Measurements from ENCODE around the gene IFT25. TPM values are rescaled to one million over a fixed set of nuclear protein-coding genes. Genes with fewer than 3 reads are reported as not detected.

The IFT25 gene
- total RNA-seq, 1 experiment from 2014 or later = 128 TPM

DNA sequence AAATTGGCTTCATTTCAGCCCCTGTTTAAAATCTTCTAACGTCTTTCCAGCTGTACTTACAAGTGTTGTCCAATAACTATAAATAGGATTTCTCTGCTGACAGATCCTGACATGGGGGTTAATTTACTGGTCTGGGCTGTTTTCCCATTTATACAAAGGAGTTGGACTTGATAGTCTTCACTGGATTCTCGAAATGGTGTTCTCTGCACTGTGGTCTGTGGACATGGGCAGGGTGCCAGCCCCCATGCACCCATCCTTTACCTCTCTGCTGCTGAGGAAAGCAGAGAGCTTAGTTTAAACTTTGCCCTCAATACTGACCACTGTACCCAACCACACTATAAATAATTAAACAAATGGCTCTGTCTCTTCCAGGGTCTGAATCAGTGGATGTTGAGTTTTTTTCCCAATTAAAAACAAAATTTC is 46.3 kb downstream of the IFT25 start:
- H3K79me2 ChIP-seq (ENCODE audit: low read depth) = no peaks in the 10 kb centered on the region
- peaks cover 9% of the 10 kb centered on the region for H3K4me1 ChIP-seq (replicated peaks; ENCODE audit: insufficient read depth)
- H3K9me3 ChIP-seq (ENCODE audit: insufficient read depth, low read depth) = no peaks in the 10 kb centered on the region
- CTCF ChIA-PET = no interaction called here
- peaks cover 6% of the 10 kb centered on the region for H3F3A ChIP-seq (ENCODE audit: insufficient read depth, low read depth)
- H4K20me1 ChIP-seq (ENCODE audit: insufficient read depth) = no peaks in the 10 kb centered on the region
- H3K36me3 ChIP-seq (ENCODE audit: low read depth) = no peaks in the 10 kb centered on the region
- H3K9me2 ChIP-seq (ENCODE audit: insufficient read depth) = no peaks in the 10 kb centered on the region
- BruUV-seq (replicated peaks) = no TSS peak
- intact Hi-C loops (cut with micrococcal nuclease; ENCODE audit: unreplicated experiment) = no loop called here
- H3K4me2 ChIP-seq = no peak overlapping the region
- no peak overlapping the region for H3K27ac ChIP-seq
- POLR2A ChIA-PET (ENCODE audit: unreplicated experiment) = no interaction called here
- no peak for DNase-seq
- no peaks in the 10 kb centered on the region for H3K27me3 ChIP-seq (ENCODE audit: insufficient read depth, low read depth)
- no peak overlapping the region for H3K4me3 ChIP-seq
- no peak overlapping the region for H2AFZ ChIP-seq
- TF ChIP-seq CTCF (conservative IDR thresholded peaks at IDR 0.05) (no peak), EZH2 (IDR thresholded peaks at IDR 0.05; ENCODE audit: low read depth) (no peak)

DNA sequence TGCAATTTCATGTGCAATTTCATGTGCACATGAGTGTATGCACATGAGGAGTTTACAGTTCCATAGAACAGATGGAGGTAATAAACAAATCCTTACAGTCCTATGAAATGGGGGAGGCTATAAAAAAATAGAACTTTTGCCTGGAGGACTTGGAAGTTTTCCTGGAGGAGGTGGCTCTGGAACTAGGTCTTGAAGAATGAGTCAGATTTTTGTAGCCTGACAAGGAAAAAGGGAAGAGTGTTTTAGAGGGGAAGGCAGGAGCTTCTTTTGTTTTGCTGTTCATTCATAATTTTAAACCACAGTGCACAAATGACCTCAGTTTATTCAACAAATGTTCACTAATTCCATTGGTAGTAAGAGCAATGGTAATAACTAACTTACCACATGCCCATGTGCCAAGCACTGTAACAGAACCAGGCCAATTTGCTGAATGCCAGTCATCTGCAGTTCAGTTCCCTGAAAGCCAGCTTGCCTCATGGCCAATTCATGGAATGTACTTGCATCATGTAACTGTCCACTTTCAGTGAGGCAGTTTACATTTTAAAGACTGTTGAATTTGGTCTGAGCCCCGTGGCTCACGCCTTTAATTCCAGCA is 48.8 kb downstream of the IFT25 start:
- no peak overlapping the region for H3K4me3 ChIP-seq
- ChIA-PET CTCF (no interaction called here), POLR2A (ENCODE audit: unreplicated experiment) (interaction anchor here (0.7 kb wide), 2 partner anchors 46 to 183 kb away, joined by 3 to 6 read pairs; no protein-coding TSS in a partner anchor)
- peak overlapping the region; percentile 55 for H3K27ac ChIP-seq
- H2AFZ ChIP-seq = no peak overlapping the region
- H3F3A ChIP-seq (ENCODE audit: insufficient read depth, low read depth) = peaks cover 6% of the 10 kb centered on the region
- TF ChIP-seq EZH2 (IDR thresholded peaks at IDR 0.05; ENCODE audit: low read depth) (no peak), CTCF (conservative IDR thresholded peaks at IDR 0.05) (no peak)
- H3K9me2 ChIP-seq (ENCODE audit: insufficient read depth) = no peaks in the 10 kb centered on the region
- intact Hi-C loops (cut with micrococcal nuclease; ENCODE audit: unreplicated experiment) = no loop called here
- no peaks in the 10 kb centered on the region for H3K27me3 ChIP-seq (ENCODE audit: insufficient read depth, low read depth)
- no peaks in the 10 kb centered on the region for H3K79me2 ChIP-seq (ENCODE audit: low read depth)
- no TSS peak for BruUV-seq (replicated peaks)
- H4K20me1 ChIP-seq (ENCODE audit: insufficient read depth) = no peaks in the 10 kb centered on the region
- H3K4me1 ChIP-seq (replicated peaks; ENCODE audit: insufficient read depth) = peaks cover 10% of the 10 kb centered on the region
- H3K9me3 ChIP-seq (ENCODE audit: insufficient read depth, low read depth) = no peaks in the 10 kb centered on the region
- no peak overlapping the region; the same call in 1 of the 2 replicates for H3K4me2 ChIP-seq
- H3K36me3 ChIP-seq (ENCODE audit: low read depth) = no peaks in the 10 kb centered on the region
- DNase-seq = peak in 1 of 2 experiments; percentile 51

DNA sequence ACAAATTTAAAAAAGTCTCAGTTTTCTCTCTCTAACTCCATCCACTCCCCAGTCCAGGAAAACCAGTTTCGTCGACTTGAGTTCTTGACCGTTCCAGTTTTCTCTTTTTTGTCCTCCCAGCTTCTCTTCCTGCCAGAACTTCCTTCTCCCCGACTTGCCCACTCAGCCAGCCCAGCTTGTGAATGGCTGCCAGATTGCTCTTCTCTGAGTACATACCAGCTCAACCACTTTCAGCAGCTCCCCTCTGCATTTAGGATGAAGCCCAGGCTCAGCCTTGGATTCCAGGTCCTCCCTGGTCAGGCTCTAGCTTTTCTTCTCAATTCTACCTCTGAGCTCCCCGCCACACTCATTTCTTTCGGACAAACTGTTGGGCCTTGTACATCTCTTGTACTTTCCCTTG is 50.1 kb downstream of the IFT25 start:
- no peaks in the 10 kb centered on the region for H3K9me2 ChIP-seq (ENCODE audit: insufficient read depth)
- H3K4me2 ChIP-seq = no peak overlapping the region
- H3K9me3 ChIP-seq (ENCODE audit: insufficient read depth, low read depth) = no peaks in the 10 kb centered on the region
- intact Hi-C loops (cut with micrococcal nuclease; ENCODE audit: unreplicated experiment) = no loop called here
- H3K27me3 ChIP-seq (ENCODE audit: insufficient read depth, low read depth) = no peaks in the 10 kb centered on the region
- no peak overlapping the region for H3K27ac ChIP-seq
- H3K4me1 ChIP-seq (replicated peaks; ENCODE audit: insufficient read depth) = peaks cover 23% of the 10 kb centered on the region
- H3K79me2 ChIP-seq (ENCODE audit: low read depth) = no peaks in the 10 kb centered on the region
- CTCF ChIA-PET = interaction anchor here (0.5 kb wide), 1 partner anchor 12 kb away, joined by 3 read pairs; no protein-coding TSS in a partner anchor
- TF ChIP-seq CTCF (conservative IDR thresholded peaks at IDR 0.05) = no peak
- no peak for TF ChIP-seq EZH2 (IDR thresholded peaks at IDR 0.05; ENCODE audit: low read depth)
- BruUV-seq (replicated peaks) = no TSS peak
- H4K20me1 ChIP-seq (ENCODE audit: insufficient read depth) = no peaks in the 10 kb centered on the region
- H3K36me3 ChIP-seq (ENCODE audit: low read depth) = no peaks in the 10 kb centered on the region
- H2AFZ ChIP-seq = no peak overlapping the region
- DNase-seq = no peak
- POLR2A ChIA-PET (ENCODE audit: unreplicated experiment) = interaction anchor here (0.6 kb wide), 2 partner anchors 24 to 50 kb away, joined by 3 to 7 read pairs; no protein-coding TSS in a partner anchor
- peaks cover 11% of the 10 kb centered on the region for H3F3A ChIP-seq (ENCODE audit: insufficient read depth, low read depth)
- H3K4me3 ChIP-seq = no peak overlapping the region
